NT2/D1 (cell line): ENCODE data around the gene OR10Z1.

Experiments used
- SUZ12 ChIP-seq: IDR thresholded peaks from 2 replicates; pipeline ENCODE4 v1.6.1; 2011; ENCODE audit not compliant: insufficient read length, insufficient read depth; ENCODE audit errors: extremely low read depth
- YY1 ChIP-seq: IDR thresholded peaks from 2 replicates; pipeline ENCODE4 v1.6.1; 2011; ENCODE audit not compliant: insufficient read length, insufficient read depth
- ZNF274 ChIP-seq: IDR thresholded peaks from 2 replicates; pipeline ENCODE4 v1.6.1; 2011; ENCODE audit warnings: mild to moderate bottlenecking, low read depth, low read length

DNA sequence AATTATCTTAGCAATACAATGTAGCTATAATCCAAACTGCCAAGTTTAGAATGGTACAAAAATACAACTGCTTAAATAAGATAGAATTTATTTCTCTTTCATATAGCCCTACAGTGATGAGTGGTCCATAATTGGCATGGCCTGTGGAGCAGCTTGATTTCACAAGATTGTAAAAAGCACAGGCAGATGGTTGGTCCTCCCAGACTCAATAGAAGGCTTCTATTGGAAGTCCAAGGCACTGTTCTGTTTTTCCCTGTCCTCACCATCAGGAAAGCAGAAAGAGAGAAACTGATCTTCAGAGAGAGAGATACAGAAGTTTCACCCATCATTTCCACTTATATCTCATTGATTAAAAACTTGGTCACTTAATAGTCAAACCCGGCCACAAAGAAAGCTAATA, 32.8 kb upstream of the OR10Z1 start:
- TF ChIP-seq ZNF274: no peak
- TF ChIP-seq YY1: no peak
- TF ChIP-seq SUZ12: no peak
